ENCODE data around the gene PNMA8A. TPM values are rescaled to one million over a fixed set of nuclear protein-coding genes. Genes with fewer than 3 reads are reported as not detected.

The PNMA8A gene
- total RNA-seq, 6 experiments from 2014 or later: 8.6 to 13.1 (median 9.2) TPM

GRCh38 chr19:46422344-46422743 is 49.0 kb downstream of the PNMA8A start:
- Mint-ChIP-seq H3K9me3 (no peaks in the 10 kb centered on the region), H3K4me3 (no peak overlapping the region), H3K36me3 (ENCODE audit: low read depth) (no peaks in the 10 kb centered on the region), H3K4me1 (ENCODE audit: low read depth) (peaks cover 15% of the 10 kb centered on the region), H3K27me3 (ENCODE audit: insufficient read depth) (peaks cover 27% of the 10 kb centered on the region), H3K27ac (no peak overlapping the region)
- no peak for DNase-seq
- TF ChIP-seq CTCF (IDR thresholded peaks at IDR 0.05): no peak

- Mint-ChIP-seq H3K9me3 (no peaks in the 10 kb centered on the region), H3K27me3 (ENCODE audit: insufficient read depth) (peaks cover 15% of the 10 kb centered on the region), H3K4me3 (no peak overlapping the region), H3K27ac (no peak overlapping the region), H3K36me3 (ENCODE audit: low read depth) (no peaks in the 10 kb centered on the region), H3K4me1 (ENCODE audit: low read depth) (peaks cover 16% of the 10 kb centered on the region)
- no peak for DNase-seq
- no peak for TF ChIP-seq CTCF (IDR thresholded peaks at IDR 0.05)
Measured at GRCh38 chr19:46420056-46420455, 51.3 kb downstream of the PNMA8A start.

Other genes starting within 250 kb of the PNMA8A start
- not detected for gene IGFL1, start 241.8 kb downstream of the PNMA8A start, total RNA-seq (2021; fragmentation: NEBNext Ultra II Directional; extraction: Animal tissue kit (Norgen Biotek cat#: 25700))
- 1 to 10 TPM in 4 of 6 experiments, under 1 TPM in 2; 0.14 to 3.3 (median 2.1) TPM for gene HIF3A, start 174.5 kb downstream of the PNMA8A start, total RNA-seq (2021; fragmentation: NEBNext Ultra II Directional; extraction: Animal tissue kit (Norgen Biotek cat#: 25700))
- 10 to 100 TPM; 62.8 to 80.6 (median 76.3) TPM for gene PPP5C, start 124.5 kb downstream of the PNMA8A start, total RNA-seq (2021; fragmentation: NEBNext Ultra II Directional; extraction: Animal tissue kit (Norgen Biotek cat#: 25700))
- gene CCDC8, start 58.0 kb downstream of the PNMA8A start, total RNA-seq (2021; fragmentation: NEBNext Ultra II Directional; extraction: Animal tissue kit (Norgen Biotek cat#: 25700)): 10 to 100 TPM in 4 of 6 experiments, 1 to 10 TPM in 2; 6.3 to 10.6 (median 10.2) TPM
- under 1 TPM in 3 of 6 experiments, not detected in 3; 0.05 to 0.09 (median 0.07) TPM for gene PNMA8C, start 42.6 kb downstream of the PNMA8A start, total RNA-seq (2021; fragmentation: NEBNext Ultra II Directional; extraction: Animal tissue kit (Norgen Biotek cat#: 25700))
- under 1 TPM in 4 of 6 experiments, not detected in 2; 0.02 to 0.17 (median 0.07) TPM for gene PNMA8B, start 24.3 kb upstream of the PNMA8A start, total RNA-seq (2021; fragmentation: NEBNext Ultra II Directional; extraction: Animal tissue kit (Norgen Biotek cat#: 25700))
- gene CALM3, start 129.8 kb upstream of the PNMA8A start, total RNA-seq (2021; fragmentation: NEBNext Ultra II Directional; extraction: Animal tissue kit (Norgen Biotek cat#: 25700)): 100 to 1,000 TPM; 445 to 561 (median 538) TPM
- gene PTGIR, start 153.5 kb upstream of the PNMA8A start, total RNA-seq (2021; fragmentation: NEBNext Ultra II Directional; extraction: Animal tissue kit (Norgen Biotek cat#: 25700)): 10 to 100 TPM; 16.0 to 26.6 (median 17.9) TPM
- gene GNG8, start 164.6 kb upstream of the PNMA8A start, total RNA-seq (2021; fragmentation: NEBNext Ultra II Directional; extraction: Animal tissue kit (Norgen Biotek cat#: 25700)): not detected
- gene DACT3, start 189.6 kb upstream of the PNMA8A start, total RNA-seq (2021; fragmentation: NEBNext Ultra II Directional; extraction: Animal tissue kit (Norgen Biotek cat#: 25700)): 10 to 100 TPM; 12.6 to 17.2 (median 15.5) TPM
- 10 to 100 TPM; 35.3 to 42.2 (median 38.4) TPM for gene PRKD2, start 245.6 kb upstream of the PNMA8A start, total RNA-seq (2021; fragmentation: NEBNext Ultra II Directional; extraction: Animal tissue kit (Norgen Biotek cat#: 25700))